Measurements from ENCODE around the gene OR9A2. TPM values are rescaled to one million over a fixed set of nuclear protein-coding genes. Genes with fewer than 3 reads are reported as not detected.

Gene OR9A2
- total RNA-seq, 2 donors from 2014 or later = not detected

- no peak for DNase-seq
- 36 to 60% methylated on average over 1 to 6 of the region's 6 CpGs for WGBS, 2 experiments (ENCODE audit: insufficient coverage in 1 of 2, insufficient read length in 1 of 2)
These were observed 23.4 kb downstream of the OR9A2 start for GRCh38 chr7:143003393-143004051.

GRCh38 chr7:143002898-143003297 lies 24.0 kb downstream of the OR9A2 start:
- TF ChIP-seq CTCF (conservative IDR thresholded peaks at IDR 0.05) = no peak
- H3K9me3 Mint-ChIP-seq = no peaks in the 10 kb centered on the region
- H3K4me3 Mint-ChIP-seq = no peak overlapping the region
- H3K36me3 Mint-ChIP-seq (ENCODE audit: low read depth) = no peaks in the 10 kb centered on the region
- Histone ChIP-seq H3K4me1 (ENCODE audit: control insufficient read depth, insufficient read depth, low read length) (no peaks in the 10 kb centered on the region), H3K27me3 (ENCODE audit: control insufficient read depth, insufficient read depth, low read length, poor library complexity, severe bottlenecking) (peaks cover 8% of the 10 kb centered on the region), H3K4me3 (ENCODE audit: low read length) (no peak overlapping the region), H3K36me3 (ENCODE audit: control insufficient read depth, insufficient read depth, low read length) (no peaks in the 10 kb centered on the region), H3K9me3 (ENCODE audit: control insufficient read depth, low read length) (no peaks in the 10 kb centered on the region), H3K27ac (ENCODE audit: low read depth, low read length) (no peak overlapping the region), H3K9ac (ENCODE audit: extremely low read depth, low read length, poor library complexity, severe bottlenecking) (no peak overlapping the region)
- 95 to 96% methylated on average over 5 of the region's 5 CpGs for WGBS, 2 experiments (ENCODE audit: insufficient coverage in 1 of 2, insufficient read length in 1 of 2)
- DNase-seq = no peak
- peaks cover 5% of the 10 kb centered on the region for H3K4me1 Mint-ChIP-seq
- H3K27me3 Mint-ChIP-seq (ENCODE audit: insufficient read depth) = peaks cover 10% of the 10 kb centered on the region
- no peak overlapping the region for H3K27ac Mint-ChIP-seq

More at GRCh38 chr7:143003393-143004051, 23.4 kb downstream of the OR9A2 start:
- H3K9me3 Mint-ChIP-seq = no peaks in the 10 kb centered on the region
- Histone ChIP-seq H3K4me3 (ENCODE audit: low read length) (no peak overlapping the region), H3K9ac (ENCODE audit: extremely low read depth, low read length, poor library complexity, severe bottlenecking) (no peak overlapping the region), H3K27me3 (ENCODE audit: control insufficient read depth, insufficient read depth, low read length, poor library complexity, severe bottlenecking) (peaks cover 8% of the 10 kb centered on the region), H3K9me3 (ENCODE audit: control insufficient read depth, low read length) (no peaks in the 10 kb centered on the region), H3K36me3 (ENCODE audit: control insufficient read depth, insufficient read depth, low read length) (no peaks in the 10 kb centered on the region), H3K4me1 (ENCODE audit: control insufficient read depth, insufficient read depth, low read length) (no peaks in the 10 kb centered on the region), H3K27ac (ENCODE audit: low read depth, low read length) (no peak overlapping the region)
- H3K27me3 Mint-ChIP-seq (ENCODE audit: insufficient read depth) = peaks cover 10% of the 10 kb centered on the region
- no peak overlapping the region for H3K27ac Mint-ChIP-seq
- no peaks in the 10 kb centered on the region for H3K36me3 Mint-ChIP-seq (ENCODE audit: low read depth)
- TF ChIP-seq CTCF (conservative IDR thresholded peaks at IDR 0.05) = peak; percentile 87
- peaks cover 5% of the 10 kb centered on the region for H3K4me1 Mint-ChIP-seq
- H3K4me3 Mint-ChIP-seq = no peak overlapping the region

GRCh38 chr7:143002106-143002505 lies 24.8 kb downstream of the OR9A2 start:
- H3K9me3 Mint-ChIP-seq = no peaks in the 10 kb centered on the region
- peaks cover 5% of the 10 kb centered on the region for H3K4me1 Mint-ChIP-seq
- H3K4me1 ChIP-seq (ENCODE audit: control insufficient read depth, insufficient read depth, low read length) = no peaks in the 10 kb centered on the region
- 48 to 61% methylated on average over 2 to 3 of the region's 3 CpGs for WGBS, 2 experiments (ENCODE audit: insufficient coverage in 1 of 2, insufficient read length in 1 of 2)
- no peaks in the 10 kb centered on the region for H3K36me3 Mint-ChIP-seq (ENCODE audit: low read depth)
- no peak for DNase-seq
- H3K27ac ChIP-seq (ENCODE audit: low read depth, low read length) = no peak overlapping the region
- H3K4me3 Mint-ChIP-seq = no peak overlapping the region
- no peak overlapping the region for H3K4me3 ChIP-seq (ENCODE audit: low read length)
- H3K27ac Mint-ChIP-seq = no peak overlapping the region
- no peaks in the 10 kb centered on the region for H3K9me3 ChIP-seq (ENCODE audit: control insufficient read depth, low read length)
- H3K36me3 ChIP-seq (ENCODE audit: control insufficient read depth, insufficient read depth, low read length) = no peaks in the 10 kb centered on the region
- H3K27me3 Mint-ChIP-seq (ENCODE audit: insufficient read depth) = peaks cover 10% of the 10 kb centered on the region
- peak; percentile 81 for TF ChIP-seq CTCF (conservative IDR thresholded peaks at IDR 0.05)
- H3K27me3 ChIP-seq (ENCODE audit: control insufficient read depth, insufficient read depth, low read length, poor library complexity, severe bottlenecking) = peaks cover 8% of the 10 kb centered on the region
- no peak overlapping the region for H3K9ac ChIP-seq (ENCODE audit: extremely low read depth, low read length, poor library complexity, severe bottlenecking)

Data from endodermal cell (in vitro differentiated cells).